Caco-2 (cell line): ENCODE data around the gene CTR9. TPM values are rescaled to one million over a fixed set of nuclear protein-coding genes. Genes with fewer than 3 reads are reported as not detected.

Source experiments
- BruUV-seq: library from RNA; stranded (reverse); fragments of 400-500 nt; replicated peaks from 2 replicates; lab custom pipeline; 2021; lab: Mats Ljungman, UMichigan
- CTCF ChIA-PET: fragments of 300-600 bp; sonication (Branson Sonifier 250); formaldehyde crosslinking; loops from one replicate; lab custom pipeline; 2022; ENCODE audit warnings: antibody characterized with exemption; lab: Charles Lee
- POLR2A ChIA-PET: fragments of 300-600 bp; sonication (Branson Sonifier 250); formaldehyde crosslinking; loops from one replicate; lab custom pipeline; 2022; ENCODE audit warnings: antibody characterized with exemption; lab: Charles Lee
- DNase-seq, 2 experiments: peaks; one replicate each; pipeline versions ENCODE4 v3.0.0 to v3.0.0-alpha.2; 2020 to 2022
- H3K27me3 ChIP-seq: replicated peaks from 2 replicates; pipeline ENCODE4 v1.6.0; 2011; ENCODE audit warnings: low read length; ENCODE audit not compliant: control insufficient read depth, insufficient read depth
- H3K36me3 ChIP-seq: 2 replicates; pipeline ENCODE4 v1.5.1; 2011; ENCODE audit warnings: low read length; ENCODE audit not compliant: control insufficient read depth, insufficient read depth
- H3K4me1 ChIP-seq: fragments of 250-450 bp; sonication (Bioruptor Pico); 2 replicates; pipeline ENCODE4 v1.5.1; 2020; ENCODE audit warnings: mild to moderate bottlenecking
- H3K4me3 ChIP-seq: 2 replicates; pipeline ENCODE4 v1.5.1; 2011; ENCODE audit warnings: low read depth, mild to moderate bottlenecking, control low read depth, low read length
- H3K9me3 ChIP-seq: fragments of 250-450 bp; sonication (Bioruptor Pico); 2 replicates; pipeline ENCODE4 v1.5.1; 2020; ENCODE audit warnings: mild to moderate bottlenecking, moderate library complexity
- H3K27ac Mint-ChIP-seq: one replicate; pipeline ENCODE4 v1.8.0; 2022; ENCODE audit warnings: mixed read lengths; ENCODE audit not compliant: unreplicated experiment
- H3K27me3 Mint-ChIP-seq: one replicate; pipeline ENCODE4 v1.8.0; 2022; ENCODE audit warnings: mixed read lengths; ENCODE audit not compliant: insufficient read depth, unreplicated experiment
- H3K36me3 Mint-ChIP-seq: one replicate; pipeline ENCODE4 v1.8.0; 2022; ENCODE audit warnings: mild to moderate bottlenecking, mixed read lengths; ENCODE audit not compliant: insufficient read depth, unreplicated experiment
- H3K4me1 Mint-ChIP-seq: one replicate; pipeline ENCODE4 v1.8.0; 2022; ENCODE audit warnings: low read depth, mixed read lengths; ENCODE audit not compliant: unreplicated experiment
- H3K4me3 Mint-ChIP-seq: one replicate; pipeline ENCODE4 v1.8.0; 2022; ENCODE audit warnings: mild to moderate bottlenecking, moderate library complexity, mixed read lengths; ENCODE audit not compliant: unreplicated experiment
- H3K9me3 Mint-ChIP-seq: one replicate; pipeline ENCODE4 v1.8.0; 2022; ENCODE audit warnings: mixed read lengths; ENCODE audit not compliant: unreplicated experiment
- intact Hi-C: fragments of 100-400 bp; cut with micrococcal nuclease; formaldehyde crosslinking; loops from one replicate; pipeline ENCODE4 v1.10.0; 2022; ENCODE audit not compliant: unreplicated experiment
- total RNA-seq: library from RNA; stranded (reverse); gene quantifications from 2 replicates; pipeline ENCODE4 v1.2.3, GENCODE V29; 2022
- TF ChIP-seq, protein P1 (sequence below), 2 experiments: fragments of 200-600 bp in 1 of 2; IDR thresholded peaks; 1 replicate in 1 of 2; 2 replicates in 1 of 2; pipeline versions ENCODE4 v1.5.1 to v1.8.0; 2011 to 2022; ENCODE audit warnings: antibody characterized with exemption in 1 of 2, control low read depth in 1 of 2, inconsistent platforms in 1 of 2, low read depth in 1 of 2, low read length in 1 of 2, mild to moderate bottlenecking in 1 of 2, moderate library complexity in 1 of 2; ENCODE audit not compliant: insufficient read depth in 1 of 2, severe bottlenecking in 1 of 2, unreplicated experiment in 1 of 2

Gene CTR9
- total RNA-seq, 1 experiment from 2014 or later, result 54.0 TPM

DNA sequence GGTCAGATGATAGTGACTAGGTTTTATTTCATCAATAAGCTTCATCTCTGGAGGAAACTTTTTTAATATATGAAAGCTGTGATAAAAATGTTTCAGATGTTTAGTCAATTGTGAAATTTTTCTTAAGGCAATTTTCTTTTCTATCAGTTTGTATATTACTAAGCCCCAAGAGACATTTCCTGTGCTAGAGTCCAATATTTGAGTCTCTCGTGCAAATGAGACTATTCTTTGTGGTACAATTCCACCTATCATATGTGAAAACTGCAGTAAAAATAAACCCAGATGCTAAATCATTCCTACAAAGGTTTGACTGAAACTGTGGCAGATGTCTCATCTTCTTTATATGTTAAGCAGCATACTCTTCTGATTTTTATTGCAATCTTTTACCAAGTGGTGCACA, 28.0 kb downstream of the CTR9 start:
- DNase-seq, result no peak
- Histone ChIP-seq H3K4me1 (no peaks in the 10 kb centered on the region), H3K27me3 (no peaks in the 10 kb centered on the region), H3K9me3 (no peaks in the 10 kb centered on the region), H3K36me3 (no peaks in the 10 kb centered on the region; the same call in 1 of the 2 replicates), H3K4me3 (no peak overlapping the region)
- TF ChIP-seq, protein P1, sequence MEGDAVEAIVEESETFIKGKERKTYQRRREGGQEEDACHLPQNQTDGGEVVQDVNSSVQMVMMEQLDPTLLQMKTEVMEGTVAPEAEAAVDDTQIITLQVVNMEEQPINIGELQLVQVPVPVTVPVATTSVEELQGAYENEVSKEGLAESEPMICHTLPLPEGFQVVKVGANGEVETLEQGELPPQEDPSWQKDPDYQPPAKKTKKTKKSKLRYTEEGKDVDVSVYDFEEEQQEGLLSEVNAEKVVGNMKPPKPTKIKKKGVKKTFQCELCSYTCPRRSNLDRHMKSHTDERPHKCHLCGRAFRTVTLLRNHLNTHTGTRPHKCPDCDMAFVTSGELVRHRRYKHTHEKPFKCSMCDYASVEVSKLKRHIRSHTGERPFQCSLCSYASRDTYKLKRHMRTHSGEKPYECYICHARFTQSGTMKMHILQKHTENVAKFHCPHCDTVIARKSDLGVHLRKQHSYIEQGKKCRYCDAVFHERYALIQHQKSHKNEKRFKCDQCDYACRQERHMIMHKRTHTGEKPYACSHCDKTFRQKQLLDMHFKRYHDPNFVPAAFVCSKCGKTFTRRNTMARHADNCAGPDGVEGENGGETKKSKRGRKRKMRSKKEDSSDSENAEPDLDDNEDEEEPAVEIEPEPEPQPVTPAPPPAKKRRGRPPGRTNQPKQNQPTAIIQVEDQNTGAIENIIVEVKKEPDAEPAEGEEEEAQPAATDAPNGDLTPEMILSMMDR (IDR thresholded peaks at IDR 0.05; ENCODE audit: insufficient read depth in 1 of 2, low read depth in 1 of 2, low read length in 1 of 2, severe bottlenecking in 1 of 2, unreplicated experiment in 1 of 2), result no peak
- Mint-ChIP-seq H3K36me3 (peaks cover 43% of the 10 kb centered on the region), H3K9me3 (no peaks in the 10 kb centered on the region), H3K27ac (no peak overlapping the region), H3K4me1 (no peaks in the 10 kb centered on the region), H3K27me3 (no peaks in the 10 kb centered on the region), H3K4me3 (no peak overlapping the region)
- BruUV-seq, result no TSS peak
- ChIA-PET POLR2A (no interaction called here), CTCF (no interaction called here)
- intact Hi-C loops, result no loop called here

DNA sequence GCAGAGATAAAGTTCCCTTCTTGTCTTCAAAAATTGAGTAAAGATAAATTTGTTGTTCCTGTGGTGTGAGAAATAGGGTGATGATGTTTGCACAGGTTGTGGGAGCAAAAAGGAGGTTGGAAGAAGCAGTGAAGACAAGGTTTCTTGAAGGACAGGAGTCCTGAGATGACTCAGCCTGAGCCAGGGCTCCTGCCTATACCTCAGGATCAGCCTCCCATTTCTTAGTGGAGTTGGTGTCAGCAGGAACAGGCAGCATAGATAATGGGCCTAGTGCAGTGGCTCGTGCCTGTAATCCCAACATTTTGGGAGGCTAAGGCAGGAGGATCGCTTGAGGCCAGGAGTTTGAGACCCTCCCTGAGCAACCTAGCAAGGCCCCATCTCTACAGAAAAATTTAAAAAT, 29.0 kb downstream of the CTR9 start:
- Histone ChIP-seq H3K4me3 (no peak overlapping the region), H3K27me3 (no peaks in the 10 kb centered on the region), H3K9me3 (no peaks in the 10 kb centered on the region), H3K36me3 (no peaks in the 10 kb centered on the region), H3K4me1 (no peaks in the 10 kb centered on the region)
- H3K27me3 Mint-ChIP-seq, result no peaks in the 10 kb centered on the region
- no peaks in the 10 kb centered on the region for H3K4me1 Mint-ChIP-seq
- DNase-seq, result no peak
- TF ChIP-seq, protein P1 (IDR thresholded peaks at IDR 0.05; ENCODE audit: insufficient read depth in 1 of 2, low read depth in 1 of 2, low read length in 1 of 2, severe bottlenecking in 1 of 2, unreplicated experiment in 1 of 2), result no peak
- POLR2A ChIA-PET, result interaction anchor here (0.6 kb wide), 1 partner anchor 151 kb away, joined by 4 read pairs; no protein-coding TSS in a partner anchor
- no TSS peak for BruUV-seq
- H3K27ac Mint-ChIP-seq, result no peak overlapping the region
- CTCF ChIA-PET, result interaction anchor here (0.6 to 1.0 kb wide), 3 partner anchors 9 to 13 kb away, joined by 3 to 7 read pairs (median 4); no protein-coding TSS in a partner anchor
- intact Hi-C loops, result no loop called here
- peaks cover 34% of the 10 kb centered on the region for H3K36me3 Mint-ChIP-seq
- H3K4me3 Mint-ChIP-seq, result no peak overlapping the region
- no peaks in the 10 kb centered on the region for H3K9me3 Mint-ChIP-seq

GRCh38 chr11:10784232-10785145, 33.4 kb downstream of the CTR9 start:
- ChIA-PET POLR2A (interaction anchor here (0.6 to 0.7 kb wide), 2 partner anchors 25 to 269 kb away, joined by 3 read pairs; no protein-coding TSS in a partner anchor), CTCF (interaction anchor here (0.6 kb wide), 1 partner anchor 24 kb away, joined by 3 read pairs; no protein-coding TSS in a partner anchor)
- no peaks in the 10 kb centered on the region for H3K9me3 Mint-ChIP-seq
- no peak overlapping the region for H3K4me3 Mint-ChIP-seq
- H3K36me3 Mint-ChIP-seq, result no peaks in the 10 kb centered on the region
- BruUV-seq, result no TSS peak
- TF ChIP-seq, protein P1 (IDR thresholded peaks at IDR 0.05; ENCODE audit: insufficient read depth in 1 of 2, low read depth in 1 of 2, low read length in 1 of 2, severe bottlenecking in 1 of 2, unreplicated experiment in 1 of 2), result no peak
- no peak overlapping the region for H3K4me3 ChIP-seq
- no peaks in the 10 kb centered on the region for H3K27me3 Mint-ChIP-seq
- H3K9me3 ChIP-seq, result no peaks in the 10 kb centered on the region
- H3K4me1 Mint-ChIP-seq, result no peaks in the 10 kb centered on the region
- intact Hi-C loops, result no loop called here
- no peak for DNase-seq
- no peaks in the 10 kb centered on the region for H3K27me3 ChIP-seq
- H3K36me3 ChIP-seq, result no peaks in the 10 kb centered on the region
- no peaks in the 10 kb centered on the region for H3K4me1 ChIP-seq
- no peak overlapping the region for H3K27ac Mint-ChIP-seq
